ENCODE measurements around the gene ZNF148.

The ZNF148 gene

DNA sequence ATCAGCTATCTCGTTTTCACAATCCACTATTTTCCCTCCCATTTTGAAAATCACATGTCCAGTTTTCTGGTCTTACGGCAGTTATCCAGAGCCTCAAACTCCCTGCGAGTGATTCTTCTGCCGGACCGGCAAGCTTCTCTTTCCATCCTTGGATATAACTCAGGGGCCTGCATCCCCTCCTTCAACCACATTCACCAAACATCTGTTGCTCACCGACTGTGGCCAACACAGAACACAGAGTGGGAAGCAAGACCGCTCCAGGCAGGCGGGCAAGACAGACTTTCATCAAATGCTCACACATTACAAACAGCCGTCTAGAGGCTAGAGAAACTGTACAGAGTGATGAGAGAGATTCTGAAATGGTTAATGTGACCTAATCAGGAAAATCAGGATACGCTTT is 154.9 kb downstream of the ZNF148 start:
- DNase-seq (ENCODE audit: low read depth in 2 of 2): no peak

- no peak for DNase-seq (ENCODE audit: low read depth in 2 of 2)
Observed at GRCh38 chr3:125219261-125219701, 155.8 kb downstream of the ZNF148 start.

GRCh38 chr3:125214738-125215137 is 160.4 kb downstream of the ZNF148 start:
- DNase-seq (ENCODE audit: low read depth in 2 of 2): no peak

DNA sequence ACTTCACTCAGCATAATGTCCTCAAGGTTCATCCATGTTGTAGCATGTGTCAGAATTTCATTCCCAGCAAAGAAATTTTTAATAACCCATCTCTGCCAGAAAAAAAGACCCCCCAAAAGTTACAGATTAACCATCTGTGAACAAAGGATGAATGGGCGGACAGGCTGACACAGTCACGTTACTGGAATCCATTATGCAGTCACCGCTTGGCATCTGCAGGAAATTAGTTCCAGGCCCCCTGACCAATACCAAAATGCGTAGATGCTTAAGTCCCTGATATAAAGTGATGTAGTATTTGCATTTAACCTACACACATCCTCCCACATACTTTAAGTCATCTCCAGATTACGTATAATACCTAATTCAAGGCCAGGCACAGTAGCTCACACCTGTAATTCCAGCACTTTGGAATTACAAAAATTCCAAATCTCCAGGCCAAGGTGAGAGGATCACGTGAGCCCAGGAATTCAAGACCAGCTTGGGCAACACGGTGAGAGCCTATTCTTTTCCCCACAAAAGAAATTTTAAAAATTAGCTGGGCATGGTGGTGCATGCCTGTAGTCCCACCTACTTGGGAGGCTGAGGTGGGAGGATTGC is 161.1 kb downstream of the ZNF148 start:
- no peak for DNase-seq (ENCODE audit: low read depth in 2 of 2)

- DNase-seq (ENCODE audit: low read depth in 2 of 2): no peak
Observed at GRCh38 chr3:125213364-125213755, 161.8 kb downstream of the ZNF148 start.

DNA sequence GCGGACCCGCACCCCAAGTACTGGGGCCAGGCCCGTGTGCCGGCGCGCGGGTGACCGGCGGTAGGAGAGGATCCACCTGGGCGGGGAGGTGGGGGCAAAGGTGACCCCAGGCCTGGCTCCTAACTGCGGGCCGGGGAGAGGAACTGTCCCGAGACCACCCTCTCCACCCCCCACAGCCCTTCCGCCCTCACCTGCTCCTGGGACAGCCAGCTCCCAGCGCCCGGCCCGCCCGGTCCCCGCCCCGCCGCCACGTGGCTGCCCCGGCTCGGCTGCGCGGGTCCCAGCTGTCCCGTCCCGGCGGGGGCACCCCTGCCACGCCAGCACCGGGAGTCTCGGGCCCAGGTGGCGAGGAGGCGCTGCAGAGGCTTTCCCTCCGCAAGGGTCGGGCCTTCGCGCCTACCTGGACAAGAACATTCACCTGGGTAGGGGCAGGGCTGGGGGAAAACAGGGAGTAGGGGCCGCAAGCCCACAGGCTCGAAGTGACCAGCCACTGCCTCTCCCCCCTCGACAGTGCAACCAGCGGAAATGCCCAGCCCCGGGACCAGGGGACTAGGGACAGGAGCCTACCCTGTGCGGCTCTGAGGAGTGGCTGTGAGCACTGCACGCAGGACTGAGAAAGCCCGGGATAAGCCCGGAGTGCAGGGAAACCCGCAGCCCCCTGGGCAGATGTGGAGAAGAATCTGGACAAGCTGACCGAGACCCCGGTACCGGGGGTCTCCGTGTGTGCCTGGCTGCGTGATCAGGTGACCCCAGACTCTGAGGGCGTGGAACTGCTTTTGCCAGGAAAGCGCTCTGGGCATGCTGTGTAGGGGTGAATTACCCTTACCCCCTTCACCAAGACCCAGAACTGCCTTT is 162.4 kb downstream of the ZNF148 start, which contains the start of gene SLC12A8:
Gene SLC12A8, minus strand, starts transcription at position 240 of the 855 bp plus-strand sequence. CDS start 1,399 bp downstream, outside the sequence.
- no peak for DNase-seq (ENCODE audit: low read depth in 2 of 2)

DNA sequence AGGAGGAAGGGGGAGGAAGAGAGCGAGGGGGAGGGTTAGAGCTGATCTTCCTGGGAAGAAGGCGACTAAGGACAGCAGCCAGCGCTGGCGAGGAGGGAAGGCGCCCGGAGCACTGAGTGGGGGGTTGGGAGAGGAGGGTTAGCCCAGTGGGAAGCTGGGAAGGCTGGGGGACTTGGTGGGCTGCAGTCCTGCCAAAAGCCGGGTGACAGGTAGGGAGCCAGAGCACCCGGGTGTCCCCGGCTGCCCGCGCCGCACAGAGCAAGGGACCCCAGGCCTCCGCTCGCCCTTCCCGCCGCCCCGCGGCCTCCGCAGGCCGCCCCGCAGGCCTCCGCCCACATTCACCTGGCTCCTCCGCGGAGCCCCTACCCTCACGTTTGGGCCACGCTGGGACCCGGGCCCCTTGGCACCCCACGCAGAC is 163.0 kb downstream of the ZNF148 start:
- no peak for DNase-seq (ENCODE audit: low read depth in 2 of 2)

- no peak for DNase-seq (ENCODE audit: low read depth in 2 of 2)
Observed at GRCh38 chr3:125211523-125212090, 163.5 kb downstream of the ZNF148 start.

DNA sequence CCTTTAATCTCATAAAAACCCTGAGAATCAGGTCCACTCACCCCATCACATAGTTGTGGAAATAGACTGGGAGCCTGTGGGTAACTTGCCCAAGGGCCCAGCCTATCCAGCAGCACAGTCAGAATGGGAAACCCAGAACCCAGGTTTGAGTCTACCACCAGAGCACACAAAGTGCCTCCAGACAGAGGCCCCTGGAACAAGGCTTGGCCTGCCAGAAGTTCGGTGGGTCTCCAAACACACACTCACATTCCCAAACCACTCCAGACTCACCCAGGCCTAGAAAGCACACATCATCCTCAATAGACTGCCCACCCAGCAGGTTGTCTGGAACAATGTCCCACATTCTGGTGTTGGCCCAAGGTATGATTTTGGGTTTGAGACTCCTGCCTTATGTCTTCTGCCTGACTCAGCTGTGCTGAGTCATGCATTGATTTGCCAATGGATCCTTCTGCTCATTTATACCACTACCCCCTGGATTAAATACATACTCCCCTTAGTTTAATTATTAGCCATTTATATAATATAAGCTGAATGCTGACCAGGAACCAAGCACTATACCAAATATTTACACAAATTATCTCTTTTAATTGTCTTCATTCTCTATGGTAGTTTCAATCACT is 167.1 kb downstream of the ZNF148 start:
- no peak for DNase-seq (ENCODE audit: low read depth in 2 of 2)

- no peak for DNase-seq (ENCODE audit: low read depth in 2 of 2)
Observed at GRCh38 chr3:125207507-125207906, 167.6 kb downstream of the ZNF148 start.

GRCh38 chr3:125206934-125207333 is 168.2 kb downstream of the ZNF148 start:
- no peak for DNase-seq (ENCODE audit: low read depth in 2 of 2)

DNA sequence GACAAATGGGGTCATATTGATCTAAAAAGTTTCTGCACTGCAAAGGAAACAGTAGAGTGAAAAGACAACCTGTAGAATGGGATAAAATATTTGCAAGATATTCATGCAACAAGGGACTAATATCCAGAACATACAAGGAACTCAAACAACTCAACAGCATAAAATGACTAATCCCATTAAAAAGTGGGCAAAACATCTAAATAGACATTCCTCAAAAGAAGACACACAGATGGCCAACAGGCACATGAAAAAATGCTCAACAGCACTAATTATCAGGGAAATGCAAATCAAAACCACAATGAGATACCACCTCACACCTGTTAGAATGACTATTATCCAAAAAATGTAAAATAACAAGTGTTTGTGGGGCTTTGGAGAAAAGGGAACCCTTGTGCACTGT is 171.4 kb downstream of the ZNF148 start:
- DNase-seq (ENCODE audit: low read depth in 2 of 2): no peak

DNA sequence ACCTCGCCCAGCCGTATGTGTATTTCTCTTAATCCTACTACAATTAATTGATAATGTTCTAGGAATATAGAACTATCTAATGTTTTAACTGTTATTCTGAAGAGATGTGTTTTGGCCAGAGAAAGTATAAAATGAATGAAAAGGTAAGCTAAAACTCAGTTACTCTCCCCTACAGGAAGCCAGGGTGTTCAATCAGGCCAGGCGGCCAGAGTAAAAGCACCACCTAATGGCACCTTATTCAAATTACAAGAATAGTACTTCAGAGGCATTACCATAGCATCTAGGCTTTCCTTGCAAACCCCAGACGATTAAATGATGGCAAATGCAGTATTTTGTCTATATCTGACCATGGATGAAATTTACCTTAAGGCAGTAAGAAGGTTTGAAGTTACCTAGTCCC is 172.9 kb downstream of the ZNF148 start:
- DNase-seq (ENCODE audit: low read depth in 2 of 2): no peak

DNA sequence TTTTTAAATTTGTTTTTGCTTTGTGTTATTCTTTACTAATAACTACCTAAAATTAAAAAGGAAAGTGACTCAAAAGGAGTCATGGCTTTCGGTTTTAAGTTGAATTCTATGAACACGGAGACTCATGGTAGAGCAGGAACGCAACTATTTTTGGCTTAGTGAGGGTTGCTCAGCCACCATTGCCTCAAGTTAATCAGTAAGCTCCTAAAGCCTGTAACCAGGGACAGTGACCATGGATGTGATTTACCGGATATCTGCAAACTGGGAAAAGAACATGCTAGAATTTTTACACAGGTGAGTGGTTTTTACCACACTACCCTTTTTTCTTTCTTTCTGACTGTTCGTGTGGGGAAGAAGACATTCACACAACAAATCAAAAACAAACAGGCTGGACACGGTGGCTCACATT is 174.4 kb downstream of the ZNF148 start:
- no peak for DNase-seq (ENCODE audit: low read depth in 2 of 2)

GRCh38 chr3:125194849-125195601 is 180.1 kb downstream of the ZNF148 start:
- DNase-seq (ENCODE audit: low read depth in 2 of 2): no peak

DNA sequence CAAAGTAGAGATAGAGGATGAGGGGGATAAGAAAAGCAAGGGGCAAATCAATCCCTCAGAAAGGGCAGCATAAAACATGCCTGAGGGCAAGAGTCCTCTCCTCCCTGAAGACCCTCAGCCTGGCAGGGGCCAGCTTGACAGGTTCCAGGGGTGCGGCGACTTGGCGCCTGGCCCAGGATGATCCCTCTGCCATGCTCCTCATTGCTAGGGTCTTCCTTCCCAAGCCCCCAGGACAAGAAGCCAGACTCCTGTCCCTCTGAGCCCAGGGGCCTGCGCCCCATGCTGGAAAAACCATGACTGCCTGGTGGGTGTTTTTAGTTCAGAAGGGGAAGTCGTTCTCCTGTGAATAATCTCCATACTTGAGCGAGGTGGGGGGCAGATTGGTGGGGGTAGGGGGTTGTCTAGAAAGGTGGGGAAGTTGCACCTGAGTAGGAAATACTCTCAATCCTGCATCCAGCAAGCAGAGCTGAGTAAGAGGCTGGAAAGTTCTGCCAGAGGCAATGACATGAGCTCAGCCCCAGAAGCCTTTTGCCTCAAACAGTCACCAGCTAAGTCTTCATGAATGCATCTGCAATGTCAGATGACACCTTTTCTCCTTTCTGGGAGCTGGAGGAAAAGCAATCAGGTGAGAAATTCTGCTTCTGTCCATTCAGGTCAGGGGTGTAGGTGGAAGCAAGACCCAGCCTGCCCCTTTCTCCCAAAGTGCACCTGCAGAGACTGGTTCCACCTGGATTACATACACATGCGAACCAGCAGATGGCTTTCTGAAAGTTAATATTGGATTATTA is 180.9 kb downstream of the ZNF148 start:
- DNase-seq (ENCODE audit: low read depth in 2 of 2): no peak

- DNase-seq (ENCODE audit: low read depth in 2 of 2): no peak
Observed at GRCh38 chr3:125192190-125193035, 182.7 kb downstream of the ZNF148 start.

DNA sequence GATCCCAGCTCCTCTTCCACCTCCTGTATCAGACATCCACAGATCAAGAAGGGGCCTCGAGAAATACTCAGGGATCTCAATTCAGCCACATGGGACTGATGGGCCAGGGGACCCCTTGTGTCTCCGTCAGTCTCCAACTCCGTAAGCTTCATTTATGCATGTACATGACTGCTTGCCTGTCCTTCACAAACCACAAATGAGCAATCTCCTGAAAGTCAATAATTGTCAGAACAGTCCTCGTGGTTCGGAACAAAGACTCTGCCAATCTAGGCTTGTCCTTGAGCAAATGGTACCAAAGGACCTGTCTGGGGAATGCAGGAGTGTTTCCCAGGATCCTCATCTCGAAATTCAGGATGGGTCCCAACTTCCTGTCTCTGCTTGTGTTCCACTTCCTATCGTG is 183.4 kb downstream of the ZNF148 start:
- no peak for DNase-seq (ENCODE audit: low read depth in 2 of 2)

DNA sequence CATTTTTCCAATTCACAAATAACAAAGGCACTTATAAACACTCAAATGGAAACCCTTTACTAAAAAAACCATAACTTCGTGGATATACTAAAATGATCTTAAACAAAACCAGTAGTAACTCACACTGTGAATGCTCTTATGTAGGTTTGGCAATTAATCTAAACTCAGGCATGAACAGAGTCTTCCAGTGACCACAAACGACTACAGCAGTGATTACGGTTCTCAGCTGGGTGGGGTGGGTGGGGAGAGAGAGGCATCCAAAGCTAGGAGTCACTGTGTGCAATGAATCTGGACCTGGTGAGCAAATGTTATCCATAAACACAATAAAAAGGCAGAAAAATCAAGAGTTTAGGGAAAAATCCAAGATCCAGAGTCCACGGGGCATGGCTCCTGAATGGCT is 183.9 kb downstream of the ZNF148 start:
- no peak for DNase-seq (ENCODE audit: low read depth in 2 of 2)

- no peak for DNase-seq (ENCODE audit: low read depth in 2 of 2)
Observed at GRCh38 chr3:125190786-125191185, 184.3 kb downstream of the ZNF148 start.

All from stimulated activated CD4-positive, alpha-beta T cell treated with anti-CD3 and anti-CD28 coated beads, Interleukin-4, amount 100 ng/mL, for 48 hours (primary cell).